GM23248 (cell line): ENCODE measurements around the gene RFTN1.

ENCODE experiments used
- EZH2 ChIP-seq: fragments of 200-600 bp; sonication (generic); IDR thresholded peaks from 2 replicates; pipeline ENCODE4 v1.6.1; 2018; ENCODE audit warnings: antibody characterized with exemption, mild to moderate bottlenecking; ENCODE audit not compliant: insufficient read depth, poor library complexity, severe bottlenecking
- EZH2phosphoT487 ChIP-seq: fragments of 200-600 bp; sonication (generic); IDR thresholded peaks from 2 replicates; pipeline ENCODE4 v1.6.1; 2018; ENCODE audit warnings: antibody characterized with exemption, moderate library complexity, mild to moderate bottlenecking, low read depth; ENCODE audit not compliant: insufficient read depth

- no peak for TF ChIP-seq EZH2
- no peak for TF ChIP-seq EZH2phosphoT487
These were observed 38.0 kb upstream of the RFTN1 start for GRCh38 chr3:16551342-16551976.
